Skeletal muscle satellite cell (primary cell): Measurements from ENCODE around the gene RAB8B. TPM values are rescaled to one million over a fixed set of nuclear protein-coding genes. Genes with fewer than 3 reads are reported as not detected.
A peak's percentile ranks its signal among the peaks of the same experiment; 100 is the strongest.

Experiments used
- H3K27me3 ChIP-seq: 2 replicates; pipeline ENCODE4 v1.7.0; 2013; ENCODE audit warnings: low read length; ENCODE audit not compliant: control insufficient read depth, insufficient read depth
- H3K36me3 ChIP-seq: 2 replicates; pipeline ENCODE4 v1.7.0; 2013; ENCODE audit warnings: mild to moderate bottlenecking, control low read depth, low read length; ENCODE audit not compliant: insufficient read depth
- H3K4me1 ChIP-seq: 2 replicates; pipeline ENCODE4 v1.7.0; 2013; ENCODE audit warnings: low read length; ENCODE audit not compliant: control insufficient read depth, insufficient read depth
- H3K4me2 ChIP-seq: 2 replicates; pipeline ENCODE4 v1.7.0; 2013; ENCODE audit warnings: mild to moderate bottlenecking, low read length
- H3K4me3 ChIP-seq: 2 replicates; pipeline ENCODE4 v1.7.0; 2013; ENCODE audit warnings: low read length
- H3K9ac ChIP-seq: 2 replicates; pipeline ENCODE4 v1.7.0; 2013; ENCODE audit warnings: mild to moderate bottlenecking, low read depth, low read length, moderate library complexity
- H3K9me3 ChIP-seq: replicated peaks from 2 replicates; pipeline ENCODE4 v1.7.0; 2013; ENCODE audit warnings: mild to moderate bottlenecking, control low read depth, low read length
- total RNA-seq: library from RNA; depleted of rRNA; stranded (reverse); fragments of >200 nt; gene quantifications from 2 replicates; pipeline ENCODE4 v1.2.3, GENCODE V29; 2012; rRNA removed

The RAB8B gene
- 31.5 and 46.1 TPM in 2 replicates for total RNA-seq

DNA sequence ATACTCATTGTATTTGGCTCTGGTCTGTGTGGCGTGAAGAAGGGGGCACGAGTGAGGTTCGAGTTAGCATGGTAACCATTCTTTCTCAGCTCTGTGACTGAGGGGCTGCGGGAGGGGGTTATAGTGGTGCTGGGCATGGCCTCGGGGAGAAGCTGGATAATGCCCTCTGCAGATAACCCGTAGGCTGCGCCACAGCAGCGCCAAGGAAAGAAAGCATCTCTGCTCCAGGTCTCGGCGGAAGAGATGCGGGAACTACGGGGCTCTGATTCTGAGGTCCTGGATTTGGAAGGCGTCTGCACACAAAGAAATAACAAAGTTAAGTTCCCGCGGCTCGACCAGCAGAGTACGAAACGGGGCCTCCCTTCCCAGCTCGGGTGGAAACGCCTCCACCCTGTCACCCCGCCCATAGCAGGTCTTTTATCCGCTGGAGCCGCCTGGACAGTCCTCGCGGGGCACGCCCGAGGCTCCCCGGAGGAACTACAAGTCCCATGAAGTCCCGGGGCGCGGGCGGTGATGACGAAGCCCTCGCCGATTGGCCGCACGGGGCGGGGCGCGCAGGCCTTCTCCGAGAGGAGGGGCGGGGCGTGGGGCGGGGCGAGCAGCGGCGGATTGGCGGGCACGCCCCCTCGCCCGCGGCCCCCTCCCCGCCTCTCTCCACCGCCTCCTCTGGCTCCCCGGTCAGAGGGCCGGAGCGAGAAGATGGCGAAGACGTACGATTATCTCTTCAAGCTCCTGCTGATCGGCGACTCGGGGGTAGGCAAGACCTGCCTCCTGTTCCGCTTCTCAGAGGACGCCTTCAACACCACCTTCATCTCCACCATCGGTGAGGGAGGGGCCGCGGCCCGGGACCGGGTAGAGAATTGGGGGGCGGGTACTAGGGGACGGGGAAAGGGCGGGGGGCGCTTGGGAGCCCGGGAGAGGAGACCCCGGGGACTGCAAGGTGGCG, at the start of gene RAB8B:
Gene RAB8B, plus strand, starts transcription at position 681 of the 946 bp plus-strand sequence. Its CDS starts 19 bp downstream, at position 700.
- H3K36me3 ChIP-seq = no peaks in the 10 kb centered on the region
- peak within 1 kb of the TSS; percentile 93 for H3K4me2 ChIP-seq
- no peaks in the 10 kb centered on the region for H3K9me3 ChIP-seq
- H3K27me3 ChIP-seq = no peaks in the 10 kb centered on the region
- H3K9ac ChIP-seq = peak within 1 kb of the TSS; percentile 80
- H3K4me3 ChIP-seq = peak within 1 kb of the TSS; percentile 74
- peaks cover 44% of the 10 kb centered on the region for H3K4me1 ChIP-seq

DNA sequence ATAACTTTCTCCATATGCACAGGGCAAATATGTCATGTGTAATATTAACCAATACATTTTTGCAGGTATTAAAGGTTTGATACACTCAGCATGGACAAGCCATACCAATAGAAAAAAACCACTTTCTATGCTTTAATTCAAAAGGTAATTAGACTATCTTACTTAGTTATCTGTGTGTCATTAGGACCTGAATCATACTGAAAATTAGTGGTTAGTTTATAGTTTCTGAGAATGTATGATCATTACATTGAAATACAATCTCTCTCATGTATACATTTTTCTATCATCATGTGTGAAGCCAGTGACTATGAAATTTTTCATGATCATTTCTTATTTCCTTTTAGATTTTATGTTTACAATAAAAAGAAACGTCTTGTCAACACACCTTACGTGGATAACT, 48.5 kb upstream of the RAB8B start:
- no peak overlapping the region for H3K9ac ChIP-seq
- H3K27me3 ChIP-seq = no peaks in the 10 kb centered on the region
- no peaks in the 10 kb centered on the region for H3K9me3 ChIP-seq
- H3K36me3 ChIP-seq = peaks cover 44% of the 10 kb centered on the region
- peaks cover 19% of the 10 kb centered on the region for H3K4me1 ChIP-seq
- H3K4me3 ChIP-seq = no peak overlapping the region
- no peak overlapping the region for H3K4me2 ChIP-seq

DNA sequence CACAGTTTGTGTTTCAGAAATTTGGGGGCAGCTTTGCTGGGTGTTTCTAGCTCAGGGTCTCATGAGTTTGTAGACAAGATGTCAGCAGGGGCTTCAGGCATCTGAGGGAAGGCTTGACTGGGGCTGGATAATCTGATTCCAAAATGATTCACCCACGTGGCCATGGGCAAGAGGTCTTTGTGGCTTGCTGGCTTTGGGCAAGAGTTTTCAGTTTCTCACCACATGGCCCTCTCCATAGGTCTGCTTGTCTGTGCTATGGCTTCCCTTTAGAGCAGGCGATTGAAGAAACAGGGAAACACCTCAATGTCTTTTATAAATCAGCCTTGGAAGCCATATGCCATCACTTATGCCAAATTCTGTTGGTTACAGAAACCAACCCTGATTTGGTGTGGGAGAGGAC, 44.0 kb upstream of the RAB8B start:
- Histone ChIP-seq H3K9me3 (no peaks in the 10 kb centered on the region), H3K36me3 (peaks cover 66% of the 10 kb centered on the region), H3K27me3 (no peaks in the 10 kb centered on the region), H3K9ac (no peak overlapping the region), H3K4me2 (no peak overlapping the region), H3K4me1 (peaks cover 6% of the 10 kb centered on the region), H3K4me3 (no peak overlapping the region)

DNA sequence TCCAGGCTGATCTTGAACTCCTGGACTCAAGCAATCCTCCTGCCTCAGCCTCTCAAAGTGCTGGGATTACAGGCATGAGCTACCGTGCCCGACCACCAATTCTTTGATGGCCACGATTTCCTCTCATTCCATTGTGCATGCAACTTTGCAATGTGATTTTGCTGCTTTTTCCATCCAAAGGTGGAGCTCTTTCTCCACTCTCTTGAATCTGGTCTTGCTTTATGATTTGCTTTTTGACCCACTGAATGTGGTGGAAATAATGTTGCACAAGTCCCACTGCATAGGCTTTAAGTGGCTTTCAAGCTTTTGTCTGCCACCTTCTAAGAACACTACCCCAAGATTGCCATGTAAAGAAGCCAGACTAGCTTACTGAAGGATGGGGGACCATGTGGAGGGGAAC, 42.7 kb upstream of the RAB8B start:
- Histone ChIP-seq H3K36me3 (peaks cover 55% of the 10 kb centered on the region), H3K4me3 (no peak overlapping the region), H3K9ac (no peak overlapping the region), H3K9me3 (no peaks in the 10 kb centered on the region), H3K27me3 (no peaks in the 10 kb centered on the region), H3K4me2 (no peak overlapping the region), H3K4me1 (peaks cover 6% of the 10 kb centered on the region)

DNA sequence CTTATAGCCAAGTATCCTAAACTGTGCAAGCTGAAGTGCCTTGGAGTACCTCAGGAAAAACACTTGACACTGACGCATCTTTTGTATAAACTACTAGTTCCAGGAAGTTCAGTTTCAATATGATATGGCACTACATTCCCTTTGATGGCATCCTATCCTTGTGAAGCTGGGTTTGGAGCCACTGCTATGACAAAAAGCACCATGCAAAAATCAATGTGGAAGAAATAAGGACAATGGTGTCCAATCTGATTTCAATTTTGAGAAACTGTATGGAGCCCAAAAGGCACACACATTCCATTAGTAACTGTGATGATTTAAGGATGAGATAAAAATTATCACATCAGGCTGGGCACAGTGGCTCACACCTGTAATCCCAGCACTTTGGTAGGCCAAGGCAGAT, 37.7 kb upstream of the RAB8B start:
- no peak overlapping the region for H3K4me3 ChIP-seq
- no peak overlapping the region for H3K9ac ChIP-seq
- no peaks in the 10 kb centered on the region for H3K27me3 ChIP-seq
- peaks cover 60% of the 10 kb centered on the region for H3K36me3 ChIP-seq
- no peak overlapping the region for H3K4me2 ChIP-seq
- peaks cover 15% of the 10 kb centered on the region for H3K4me1 ChIP-seq
- no peaks in the 10 kb centered on the region for H3K9me3 ChIP-seq

DNA sequence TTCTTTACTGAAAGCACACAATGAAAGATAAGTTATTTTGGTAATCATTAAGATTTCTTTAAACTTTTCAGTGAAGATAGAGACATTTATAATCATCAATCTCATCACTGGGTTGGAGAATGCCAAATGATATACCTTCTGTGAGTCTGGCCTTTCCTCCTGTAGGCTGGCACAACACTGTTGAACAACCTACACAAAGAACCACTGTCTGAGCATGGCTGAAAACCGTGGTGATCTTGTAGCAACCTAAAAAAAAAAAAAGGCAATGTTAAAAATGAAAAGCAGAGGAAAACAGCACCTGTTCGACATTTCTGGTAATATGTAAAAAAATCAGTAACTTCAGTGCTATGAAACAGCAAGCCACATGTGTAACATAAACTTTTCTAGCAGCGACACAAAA, 33.9 kb upstream of the RAB8B start:
- Histone ChIP-seq H3K4me3 (peak overlapping the region; percentile 89), H3K9ac (peak overlapping the region; percentile 94), H3K4me1 (peaks cover 14% of the 10 kb centered on the region)

DNA sequence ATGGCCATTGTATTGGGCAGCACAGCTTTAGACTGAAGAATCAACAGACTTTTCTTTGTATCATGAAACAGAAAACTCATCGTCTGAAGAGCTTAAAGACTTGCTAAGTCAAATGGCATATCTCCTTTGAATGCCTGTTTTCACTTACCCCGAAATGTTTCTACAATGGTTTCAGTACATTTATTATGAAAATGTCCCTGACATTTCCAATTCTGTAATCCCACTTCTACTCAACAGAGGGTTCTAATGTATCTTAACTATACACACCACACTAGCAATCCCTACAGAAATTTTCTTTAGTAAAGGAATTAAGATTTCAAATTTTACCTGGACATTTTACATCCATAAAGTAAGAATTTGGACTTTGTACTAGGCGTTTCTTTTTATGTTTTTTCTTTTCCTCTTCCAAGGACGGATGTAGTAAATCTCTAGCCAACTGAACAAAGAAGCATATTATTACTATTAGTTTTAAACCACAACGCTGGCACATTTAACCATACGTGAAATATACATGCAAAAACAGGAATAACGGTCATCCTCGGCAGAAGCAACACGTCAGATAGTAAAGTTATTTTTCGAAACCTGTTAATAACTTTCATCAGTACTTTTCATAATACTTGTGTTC, 33.2 kb upstream of the RAB8B start:
- H3K27me3 ChIP-seq = no peaks in the 10 kb centered on the region
- H3K4me1 ChIP-seq = peaks cover 14% of the 10 kb centered on the region
- H3K36me3 ChIP-seq = peaks cover 33% of the 10 kb centered on the region
- peak overlapping the region; percentile 83 for H3K4me2 ChIP-seq
- H3K9me3 ChIP-seq = no peaks in the 10 kb centered on the region
- H3K4me3 ChIP-seq = peak overlapping the region; percentile 89
- H3K9ac ChIP-seq = peak overlapping the region; percentile 94

More for the DNA sequence above, 33.9 kb upstream of the RAB8B start:
- H3K27me3 ChIP-seq = no peaks in the 10 kb centered on the region
- no peaks in the 10 kb centered on the region for H3K9me3 ChIP-seq
- peaks cover 33% of the 10 kb centered on the region for H3K36me3 ChIP-seq
- H3K4me2 ChIP-seq = peak overlapping the region; percentile 83

DNA sequence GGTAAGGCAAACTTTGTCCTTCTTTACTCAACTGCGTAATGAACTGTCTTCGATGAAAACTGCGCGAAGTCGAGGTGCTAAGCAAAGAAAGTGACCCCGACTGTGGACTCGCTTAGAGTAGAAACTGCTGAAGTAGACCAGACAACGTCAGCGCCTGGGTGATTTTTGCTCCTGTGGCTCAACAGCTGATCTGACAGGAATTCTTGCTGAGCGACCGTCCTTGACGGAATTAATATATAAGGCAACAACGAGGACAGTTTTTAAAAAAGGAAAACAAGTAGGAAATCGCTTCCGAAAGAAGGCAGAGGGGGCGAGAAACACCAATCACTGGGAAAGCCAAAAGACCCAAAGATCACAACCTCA, 32.7 kb upstream of the RAB8B start:
- no peaks in the 10 kb centered on the region for H3K27me3 ChIP-seq
- H3K4me1 ChIP-seq = peaks cover 14% of the 10 kb centered on the region
- H3K9me3 ChIP-seq = no peaks in the 10 kb centered on the region
- H3K9ac ChIP-seq = peak overlapping the region; percentile 94
- H3K4me2 ChIP-seq = peak overlapping the region; percentile 83
- peak overlapping the region; percentile 89 for H3K4me3 ChIP-seq
- H3K36me3 ChIP-seq = peaks cover 33% of the 10 kb centered on the region

DNA sequence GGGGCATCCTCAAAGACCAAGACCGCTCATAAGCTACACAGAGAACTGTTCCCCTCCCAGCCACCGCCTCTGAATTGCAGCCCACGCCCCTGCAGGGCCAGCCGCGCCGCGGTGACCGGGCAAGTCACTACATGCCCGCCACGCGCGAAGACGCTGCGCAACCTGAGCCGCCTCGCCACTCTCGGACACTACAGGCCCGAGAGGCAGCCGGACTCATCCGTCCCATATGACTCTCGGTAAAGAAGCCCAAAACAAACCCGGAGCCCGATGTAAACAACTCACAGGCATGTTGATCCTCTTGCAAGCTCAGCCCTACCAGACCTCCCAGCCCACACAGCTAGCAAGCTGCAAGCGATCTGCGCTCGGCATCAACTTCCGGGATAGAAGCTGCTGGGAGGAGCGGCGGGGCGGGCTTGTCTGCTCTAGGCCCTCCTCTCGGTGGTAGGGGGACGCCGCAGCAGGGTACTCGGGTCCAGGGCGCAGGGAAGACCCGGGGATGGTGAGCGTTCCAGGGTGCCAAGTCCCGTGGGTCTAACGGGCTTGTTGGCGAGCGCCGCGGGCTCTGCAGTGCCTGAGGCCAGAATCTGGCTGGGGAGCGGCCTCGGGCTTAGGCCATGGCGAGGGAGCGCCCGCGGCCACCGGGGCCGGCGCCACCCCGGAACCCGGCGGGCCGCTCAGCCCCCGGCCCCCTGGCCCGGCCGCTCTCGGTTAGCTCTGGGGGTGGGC, 32.1 kb upstream of the RAB8B start, which contains the start of gene RPS27L:
Gene RPS27L, minus strand, starts transcription at position 360 of the 726 bp plus-strand sequence. Its CDS starts 72 bp downstream, at position 288.
- Histone ChIP-seq H3K9me3 (no peaks in the 10 kb centered on the region), H3K27me3 (no peaks in the 10 kb centered on the region)

DNA sequence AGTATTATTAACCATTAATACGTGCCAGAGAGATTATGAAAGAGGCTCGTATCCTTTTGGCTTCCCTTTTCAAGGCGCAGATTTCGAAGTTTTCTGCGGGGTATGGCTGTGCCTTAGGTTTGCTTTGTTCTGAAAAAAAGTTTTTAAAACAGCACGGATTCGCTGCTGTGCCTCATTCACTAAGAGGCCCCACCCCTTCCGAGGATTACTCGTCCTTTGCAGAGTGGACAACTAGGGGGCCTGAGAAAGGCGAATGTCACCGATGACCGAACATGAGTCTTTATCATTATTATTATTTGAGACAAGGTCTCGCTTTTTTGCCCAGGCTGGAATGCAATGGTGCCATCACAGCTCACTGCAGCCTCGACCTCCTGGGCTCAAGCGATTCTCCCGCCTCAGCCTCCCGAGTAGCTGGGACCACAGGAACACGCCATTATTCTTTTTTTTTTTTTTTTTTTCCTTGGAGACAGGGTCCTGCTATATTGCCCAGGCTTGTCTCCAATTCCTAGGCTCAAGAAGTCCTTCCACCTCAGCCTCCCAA, 31.4 kb upstream of the RAB8B start:
- Histone ChIP-seq H3K9me3 (no peaks in the 10 kb centered on the region), H3K36me3 (peaks cover 28% of the 10 kb centered on the region), H3K4me2 (peak overlapping the region; percentile 83), H3K4me3 (peak overlapping the region; percentile 89), H3K9ac (peak overlapping the region; percentile 94), H3K27me3 (no peaks in the 10 kb centered on the region), H3K4me1 (peaks cover 14% of the 10 kb centered on the region)

More for the DNA sequence above, 32.1 kb upstream of the RAB8B start, which contains the start of gene RPS27L:
- H3K4me3 ChIP-seq = peak within 1 kb of the TSS; percentile 89
- H3K4me1 ChIP-seq = peaks cover 14% of the 10 kb centered on the region
- peak within 1 kb of the TSS; percentile 83 for H3K4me2 ChIP-seq
- H3K36me3 ChIP-seq = peaks cover 33% of the 10 kb centered on the region
- peak within 1 kb of the TSS; percentile 94 for H3K9ac ChIP-seq

DNA sequence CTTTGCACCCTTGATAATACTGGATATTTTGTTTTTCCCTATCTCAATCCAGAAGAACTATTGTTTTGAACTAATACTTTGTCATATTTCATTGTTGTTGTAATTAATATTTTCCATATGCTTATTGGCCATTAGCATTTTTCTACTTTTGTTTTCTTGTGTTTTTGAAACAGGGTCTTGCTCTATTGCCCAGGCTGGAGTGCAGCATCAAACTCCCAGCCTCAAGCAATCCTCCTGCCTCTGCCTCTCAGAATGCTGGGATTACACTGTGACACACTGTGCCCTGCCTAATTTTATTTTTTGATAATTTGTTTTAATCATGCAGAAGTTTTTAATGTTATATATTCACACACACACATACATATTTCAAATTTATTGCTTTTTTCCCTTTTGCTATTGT, 28.8 kb upstream of the RAB8B start:
- Histone ChIP-seq H3K36me3 (peaks cover 5% of the 10 kb centered on the region), H3K4me2 (no peak overlapping the region), H3K9me3 (no peaks in the 10 kb centered on the region), H3K4me3 (no peak overlapping the region), H3K27me3 (no peaks in the 10 kb centered on the region), H3K4me1 (peaks cover 5% of the 10 kb centered on the region), H3K9ac (no peak overlapping the region)
